Activated CD4-positive, CD25-positive, alpha-beta regulatory T cell (primary cell): ENCODE measurements around the gene B4GALT5.
"Not testable (repeated sequence)": the region's sequence is repeated elsewhere in the genome, so short reads cannot be mapped to it uniquely, and the experiment has no call there.

Source experiments
- DNase-seq, 4 experiments: peaks; one replicate each; lab custom pipeline; 2025; lab: John Stamatoyannopoulos, UW

B4GALT5 gene

GRCh38 chr20:49679634-49680033 lies 34.0 kb downstream of the B4GALT5 start:
- DNase-seq: no peak

- no peak for DNase-seq
Observed at GRCh38 chr20:49677777-49678758, 35.6 kb downstream of the B4GALT5 start.

GRCh38 chr20:49676581-49677291 lies 36.9 kb downstream of the B4GALT5 start:
- no peak for DNase-seq

GRCh38 chr20:49675368-49676151 lies 38.1 kb downstream of the B4GALT5 start:
- no peak for DNase-seq

- DNase-seq: no peak
Observed at GRCh38 chr20:49674383-49675352, 39.0 kb downstream of the B4GALT5 start.

GRCh38 chr20:49672096-49672664 lies 41.5 kb downstream of the B4GALT5 start:
- no peak for DNase-seq

GRCh38 chr20:49671433-49671832 lies 42.2 kb downstream of the B4GALT5 start:
- no peak for DNase-seq

GRCh38 chr20:49669601-49670189 lies 44.0 kb downstream of the B4GALT5 start:
- no peak for DNase-seq

- not testable (repeated sequence) for DNase-seq
Observed at GRCh38 chr20:49668878-49669195, 44.8 kb downstream of the B4GALT5 start.

GRCh38 chr20:49668181-49668877 lies 45.3 kb downstream of the B4GALT5 start:
- DNase-seq: peak in 2 of 4 experiments; percentile 2 to 12

- DNase-seq: no peak
Observed at GRCh38 chr20:49666911-49667310, 46.8 kb downstream of the B4GALT5 start.

- DNase-seq: no peak
Observed at GRCh38 chr20:49665796-49666195, 47.9 kb downstream of the B4GALT5 start.

GRCh38 chr20:49664612-49665313 lies 48.9 kb downstream of the B4GALT5 start:
- DNase-seq: no peak

GRCh38 chr20:49663112-49663511 lies 50.6 kb downstream of the B4GALT5 start:
- DNase-seq: no peak

- DNase-seq: no peak
Observed at GRCh38 chr20:49661560-49662329, 51.9 kb downstream of the B4GALT5 start.

- no peak for DNase-seq
Observed at GRCh38 chr20:49660912-49661311, 52.8 kb downstream of the B4GALT5 start.

GRCh38 chr20:49659056-49659455 lies 54.6 kb downstream of the B4GALT5 start:
- DNase-seq: no peak

GRCh38 chr20:49658508-49658907 lies 55.2 kb downstream of the B4GALT5 start:
- no peak for DNase-seq
